ENCODE measurements around the gene CD28. TPM values are rescaled to one million over a fixed set of nuclear protein-coding genes. Genes with fewer than 3 reads are reported as not detected.

The CD28 gene
- total RNA-seq, 1 donor from 2014 or later, result 0.17 TPM

- Mint-ChIP-seq H3K27ac (no peak overlapping the region), H3K36me3 (no peaks in the 10 kb centered on the region), H3K4me1 (ENCODE audit: unreplicated experiment) (no peaks in the 10 kb centered on the region), H3K9me3 (peaks cover 5% of the 10 kb centered on the region), H3K4me3 (no peak overlapping the region), H3K27me3 (no peaks in the 10 kb centered on the region)
- TF ChIP-seq CTCF (conservative IDR thresholded peaks at IDR 0.05), result no peak
- no peak for DNase-seq (ENCODE audit: extremely low spot score, unreplicated experiment)
Measured at GRCh38 chr2:203662951-203663350, 43.5 kb upstream of the CD28 start.

GRCh38 chr2:203664029-203664755 is 42.2 kb upstream of the CD28 start:
- no peak for DNase-seq (ENCODE audit: extremely low spot score, unreplicated experiment)
- Mint-ChIP-seq H3K27ac (no peak overlapping the region), H3K36me3 (no peaks in the 10 kb centered on the region), H3K27me3 (no peaks in the 10 kb centered on the region), H3K4me1 (ENCODE audit: unreplicated experiment) (no peaks in the 10 kb centered on the region), H3K9me3 (no peaks in the 10 kb centered on the region), H3K4me3 (no peak overlapping the region)
- no peak for TF ChIP-seq CTCF (conservative IDR thresholded peaks at IDR 0.05)

GRCh38 chr2:203667838-203668237 is 38.6 kb upstream of the CD28 start:
- H3K4me1 Mint-ChIP-seq (ENCODE audit: unreplicated experiment), result no peaks in the 10 kb centered on the region
- H3K27me3 Mint-ChIP-seq, result no peaks in the 10 kb centered on the region
- H3K36me3 Mint-ChIP-seq, result no peaks in the 10 kb centered on the region
- H3K27ac Mint-ChIP-seq, result no peak overlapping the region
- H3K9me3 Mint-ChIP-seq, result no peaks in the 10 kb centered on the region
- no peak overlapping the region for H3K4me3 Mint-ChIP-seq
- no peak for DNase-seq (ENCODE audit: extremely low spot score, unreplicated experiment)
- TF ChIP-seq CTCF (conservative IDR thresholded peaks at IDR 0.05), result no peak

GRCh38 chr2:203669820-203670219 is 36.6 kb upstream of the CD28 start:
- Mint-ChIP-seq H3K4me1 (ENCODE audit: unreplicated experiment) (no peaks in the 10 kb centered on the region), H3K4me3 (no peak overlapping the region), H3K27ac (no peak overlapping the region), H3K9me3 (peaks cover 5% of the 10 kb centered on the region), H3K27me3 (no peaks in the 10 kb centered on the region), H3K36me3 (no peaks in the 10 kb centered on the region)
- no peak for TF ChIP-seq CTCF (conservative IDR thresholded peaks at IDR 0.05)
- no peak for DNase-seq (ENCODE audit: extremely low spot score, unreplicated experiment)

GRCh38 chr2:203670939-203671338 is 35.5 kb upstream of the CD28 start:
- no peak for DNase-seq (ENCODE audit: extremely low spot score, unreplicated experiment)
- no peak for TF ChIP-seq CTCF (conservative IDR thresholded peaks at IDR 0.05)
- H3K27me3 Mint-ChIP-seq, result no peaks in the 10 kb centered on the region
- no peaks in the 10 kb centered on the region for H3K4me1 Mint-ChIP-seq (ENCODE audit: unreplicated experiment)
- H3K4me3 Mint-ChIP-seq, result no peak overlapping the region
- no peak overlapping the region for H3K27ac Mint-ChIP-seq
- H3K36me3 Mint-ChIP-seq, result no peaks in the 10 kb centered on the region
- H3K9me3 Mint-ChIP-seq, result peaks cover 5% of the 10 kb centered on the region

Data from type B pancreatic cell (in vitro differentiated cells).